ENCODE results near the gene HMX2. TPM values are rescaled to one million over a fixed set of nuclear protein-coding genes. Genes with fewer than 3 reads are reported as not detected.

Gene HMX2
- total RNA-seq, 1 donor from 2014 or later, result not detected

DNA sequence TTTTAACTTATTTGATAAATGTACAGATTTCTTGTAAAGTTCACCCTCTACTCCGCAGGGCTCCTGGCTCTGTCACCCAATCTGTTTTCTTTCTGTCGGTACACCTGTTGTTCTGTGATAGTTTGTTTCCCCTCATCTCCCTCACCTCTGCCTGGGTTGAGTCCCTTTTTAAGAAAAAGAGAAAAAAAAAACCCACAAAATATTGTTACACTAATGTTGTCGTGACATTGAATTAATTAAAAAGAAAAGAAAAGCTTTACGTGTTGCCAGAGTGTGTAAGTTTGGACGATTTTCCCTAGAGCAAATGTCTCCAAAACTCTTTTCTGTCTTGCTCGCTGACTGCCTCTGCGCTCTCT is 8.8 kb upstream of the HMX2 start:
- no peak for DNase-seq

DNA sequence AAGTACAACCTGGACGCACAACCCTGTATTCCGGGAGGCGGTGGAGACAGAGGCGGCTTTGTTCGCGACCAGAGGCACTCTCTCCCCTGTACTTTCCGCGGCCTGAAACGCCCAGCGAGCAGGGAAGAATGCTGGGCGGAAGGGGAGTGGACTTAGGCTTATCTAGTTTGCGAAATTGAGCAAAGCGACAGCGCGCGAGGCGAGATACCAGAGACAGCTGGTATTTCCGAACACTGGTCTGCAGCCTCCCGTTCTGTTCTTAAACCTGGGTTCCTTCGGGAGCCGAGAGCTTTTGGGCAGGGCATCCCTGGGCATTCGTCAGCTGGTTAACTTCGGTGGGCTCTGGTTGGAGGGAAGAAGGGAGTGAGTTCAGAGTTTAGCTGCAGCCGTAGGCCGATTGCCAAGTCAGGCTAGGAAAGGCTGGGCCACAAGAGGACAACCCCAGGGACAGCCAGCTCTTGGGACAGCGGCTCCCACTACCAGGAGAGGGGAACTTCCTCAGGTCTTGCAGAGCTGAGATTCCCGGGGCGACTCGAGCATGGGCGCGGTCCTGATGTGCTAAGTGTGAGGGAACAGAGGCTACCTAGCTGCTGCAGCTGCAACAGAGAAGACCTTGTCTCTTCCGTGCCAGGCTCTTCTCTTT is 8.3 kb upstream of the HMX2 start:
- no peak for DNase-seq

DNA sequence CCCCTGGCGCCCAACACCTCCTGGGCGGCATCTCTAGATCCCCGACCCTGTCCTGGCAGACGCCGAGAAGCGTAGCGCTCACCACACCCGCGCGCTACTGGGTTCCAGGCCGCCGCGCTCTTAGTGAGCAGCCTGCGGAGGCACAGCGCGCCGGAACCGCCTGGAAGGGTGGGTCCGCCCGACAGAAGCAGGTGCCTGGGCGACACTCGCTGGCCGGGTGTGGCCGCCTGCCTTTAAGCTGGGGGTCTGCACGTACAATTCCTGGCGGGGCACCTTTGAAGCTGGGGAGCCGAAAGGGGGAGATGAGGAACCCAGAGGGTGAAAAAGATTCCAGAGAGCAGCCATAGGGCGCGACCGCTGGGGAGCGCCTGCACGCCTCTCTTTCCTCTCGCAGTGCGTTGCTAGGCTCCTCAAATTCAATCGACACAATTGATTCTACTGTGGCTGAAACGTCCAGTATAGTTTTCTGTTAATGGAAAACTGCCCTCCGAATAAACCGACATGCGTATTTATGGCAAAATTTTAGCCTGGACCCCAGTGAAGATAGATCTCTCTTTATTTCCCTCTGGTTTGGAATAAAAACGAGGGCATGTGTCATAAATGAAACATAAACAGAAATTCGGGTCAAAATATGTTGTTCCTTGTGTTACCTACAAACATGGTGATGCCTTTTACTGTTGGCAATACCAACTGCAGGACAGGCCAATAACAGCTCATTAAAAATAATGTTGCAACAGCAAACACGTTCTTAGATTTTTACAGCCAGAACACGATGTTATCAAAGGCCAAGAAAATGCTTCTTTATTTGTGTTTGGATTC is 7.6 kb upstream of the HMX2 start:
- DNase-seq, result no peak

DNA sequence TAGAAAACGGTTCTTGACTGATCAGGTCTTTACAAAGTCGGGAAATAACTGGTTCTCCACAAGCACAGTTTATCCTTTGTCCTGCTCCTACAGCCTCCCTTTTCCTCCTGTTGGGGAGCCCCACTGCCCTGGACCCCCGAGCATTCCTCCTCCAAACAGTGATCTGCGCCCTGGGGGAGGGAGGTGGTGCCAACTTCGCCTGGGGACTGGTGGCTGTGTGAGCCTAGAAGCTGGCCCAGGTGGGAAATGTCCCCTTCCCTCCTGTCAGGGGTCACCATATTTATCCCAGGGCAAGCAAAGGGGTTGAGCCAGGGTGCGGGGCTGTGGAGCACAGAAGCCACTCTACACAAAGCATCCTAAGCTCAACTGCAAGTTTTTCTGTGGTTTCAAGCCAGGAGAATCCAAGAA is 6.9 kb upstream of the HMX2 start:
- DNase-seq, result no peak

DNA sequence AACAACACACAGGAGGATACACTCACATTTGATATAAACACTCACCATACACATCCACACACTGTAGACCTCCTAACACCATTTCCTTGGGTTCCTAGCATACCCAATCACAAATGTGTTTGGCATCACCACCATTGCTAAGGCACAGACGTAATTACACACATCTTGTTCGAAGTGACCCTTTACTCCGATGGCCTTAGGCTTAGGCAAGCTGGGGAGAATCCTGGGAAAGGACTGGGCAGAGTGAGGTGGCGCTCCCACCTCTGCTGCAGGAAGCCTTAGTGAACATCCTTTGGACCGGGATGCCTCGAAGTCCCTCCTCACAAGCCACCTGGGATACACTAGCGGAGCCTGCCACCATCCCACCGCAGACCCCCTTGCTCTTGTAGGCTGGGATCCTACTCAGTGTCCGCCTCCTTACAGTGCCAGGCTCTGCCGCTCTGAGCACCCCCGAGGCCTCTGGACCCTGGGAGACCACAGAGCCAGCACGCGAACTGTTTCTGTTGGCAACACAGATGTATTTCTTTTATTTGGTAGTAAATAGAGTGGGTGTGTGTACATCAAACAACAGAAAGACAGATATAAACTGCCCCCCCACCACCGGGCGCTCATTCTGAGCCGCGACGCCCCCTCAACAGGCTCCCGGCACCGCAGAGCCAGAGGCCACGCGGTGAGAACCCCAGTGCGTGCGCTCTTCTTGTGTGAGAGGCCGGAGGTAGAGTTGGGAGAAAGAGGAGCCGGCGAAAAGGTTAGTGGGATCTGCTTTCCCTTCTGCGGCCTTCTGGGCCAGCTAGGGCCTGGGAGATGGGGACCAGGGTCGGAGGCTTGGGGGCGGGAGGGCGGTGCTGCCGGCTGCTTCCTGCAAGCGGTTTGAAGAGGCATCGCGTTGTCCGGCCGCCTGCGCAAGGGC is 5.9 kb upstream of the HMX2 start:
- DNase-seq, result no peak

DNA sequence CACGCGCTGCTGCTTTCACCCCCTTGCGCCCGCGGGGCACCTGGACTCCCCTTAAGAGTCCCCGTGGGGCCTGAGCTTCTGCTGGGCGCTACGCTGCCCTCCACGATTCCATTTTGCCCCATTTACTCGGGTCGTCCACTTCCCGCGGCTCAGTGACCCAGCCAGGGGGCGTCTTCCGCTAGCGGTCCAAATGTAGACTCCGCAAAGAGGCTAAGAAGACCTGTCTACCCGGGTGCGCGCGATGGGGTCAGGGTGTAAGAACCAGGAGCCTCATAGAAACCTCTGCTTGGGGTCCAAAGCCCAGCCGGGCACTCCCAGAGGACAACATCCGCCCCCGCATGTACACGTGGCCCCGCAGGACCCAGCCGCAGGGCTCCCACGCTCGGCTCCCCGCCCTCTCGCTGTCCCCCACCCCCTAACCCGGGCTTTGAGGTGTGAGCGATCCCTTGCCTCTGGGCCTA is 5.2 kb upstream of the HMX2 start:
- DNase-seq, result no peak

DNA sequence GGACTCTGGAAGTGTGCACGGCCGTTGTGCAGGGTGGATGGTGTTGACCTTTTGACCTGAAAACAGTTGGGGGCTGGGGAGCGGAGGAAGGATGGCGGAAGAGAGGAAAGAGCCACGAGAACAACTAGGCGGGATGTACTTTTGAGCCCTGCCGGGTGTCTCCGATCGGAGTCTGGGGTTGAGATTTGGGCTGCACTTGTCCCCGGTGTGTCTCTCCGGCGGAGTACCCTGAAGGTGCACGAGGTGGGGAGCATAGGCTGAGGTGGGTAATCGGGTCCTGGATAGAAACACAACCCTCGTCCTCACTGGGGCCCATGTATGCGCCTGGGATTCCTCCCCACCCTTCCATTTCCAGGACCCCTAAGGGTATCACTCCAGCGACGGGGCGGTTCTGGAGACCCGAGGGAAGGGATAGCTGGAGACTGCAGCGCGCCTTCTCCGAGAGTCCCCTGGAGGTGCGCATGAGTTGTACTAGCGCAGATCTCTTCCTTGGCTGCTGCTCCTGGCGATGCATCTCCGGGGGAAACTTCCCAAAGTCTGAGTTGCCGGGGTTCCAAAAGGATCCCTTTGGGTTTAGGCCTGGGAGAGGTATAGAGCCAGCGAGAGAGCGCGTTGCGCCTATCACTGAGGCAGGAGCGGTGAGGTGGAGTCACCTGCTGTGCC is 4.6 kb upstream of the HMX2 start:
- DNase-seq, result no peak

DNA sequence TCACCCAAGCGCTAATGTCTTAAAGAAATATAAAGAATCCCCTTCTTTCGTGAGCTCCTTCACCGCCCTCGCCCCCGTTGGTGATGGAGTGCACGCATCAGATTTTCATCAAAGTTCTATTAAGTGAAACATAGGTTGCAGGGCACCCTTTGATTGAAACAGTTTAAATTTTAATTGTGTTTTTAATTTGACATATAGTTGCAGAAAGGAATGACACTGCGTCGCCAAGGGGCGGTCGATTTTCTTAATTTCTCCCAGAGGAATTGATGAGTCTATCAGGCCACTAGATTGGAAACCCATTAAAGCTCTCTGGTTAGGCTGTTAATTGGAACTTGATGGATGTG is 4.1 kb upstream of the HMX2 start:
- no peak for DNase-seq

DNA sequence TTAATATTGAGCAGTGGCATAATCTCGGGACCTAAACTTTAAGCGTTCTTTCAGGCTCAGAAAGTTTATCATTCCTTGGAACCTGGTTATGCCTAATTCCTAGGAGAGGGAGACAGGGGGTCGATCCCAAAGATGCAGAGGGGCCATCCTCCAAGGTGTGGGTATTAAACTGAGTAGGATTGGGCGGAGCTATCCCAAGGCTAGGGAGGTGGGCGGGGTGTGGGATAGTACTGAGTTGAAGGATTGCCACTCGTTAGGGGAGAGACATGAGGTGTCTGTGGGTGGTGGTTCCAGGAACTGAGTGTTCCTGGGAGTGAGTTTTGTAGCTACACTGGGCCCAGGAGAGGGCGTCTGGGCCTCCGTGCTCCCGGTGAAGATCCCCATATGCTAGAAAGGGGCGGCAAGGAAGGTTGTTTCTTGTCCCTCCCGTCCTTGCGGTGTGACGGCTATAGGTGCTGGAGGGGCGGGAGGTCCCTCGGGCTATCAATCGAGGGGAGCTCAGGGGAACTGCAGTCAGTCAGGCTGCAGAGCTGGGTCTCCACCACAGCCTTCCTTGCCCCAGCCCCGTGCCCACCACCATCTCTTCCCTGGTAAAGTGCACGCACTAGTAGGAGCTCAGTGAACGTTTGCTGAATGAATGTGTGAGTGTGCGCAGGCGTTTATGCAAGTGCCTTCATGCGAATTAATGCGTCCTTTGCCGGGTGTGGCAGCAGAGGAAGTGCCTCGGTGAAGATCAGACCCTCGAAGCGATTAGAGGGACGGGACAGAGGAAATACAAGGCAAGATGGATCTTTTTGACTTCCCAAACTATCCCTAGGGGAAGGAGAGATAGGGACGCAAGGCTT is 3.0 kb upstream of the HMX2 start:
- no peak for DNase-seq

DNA sequence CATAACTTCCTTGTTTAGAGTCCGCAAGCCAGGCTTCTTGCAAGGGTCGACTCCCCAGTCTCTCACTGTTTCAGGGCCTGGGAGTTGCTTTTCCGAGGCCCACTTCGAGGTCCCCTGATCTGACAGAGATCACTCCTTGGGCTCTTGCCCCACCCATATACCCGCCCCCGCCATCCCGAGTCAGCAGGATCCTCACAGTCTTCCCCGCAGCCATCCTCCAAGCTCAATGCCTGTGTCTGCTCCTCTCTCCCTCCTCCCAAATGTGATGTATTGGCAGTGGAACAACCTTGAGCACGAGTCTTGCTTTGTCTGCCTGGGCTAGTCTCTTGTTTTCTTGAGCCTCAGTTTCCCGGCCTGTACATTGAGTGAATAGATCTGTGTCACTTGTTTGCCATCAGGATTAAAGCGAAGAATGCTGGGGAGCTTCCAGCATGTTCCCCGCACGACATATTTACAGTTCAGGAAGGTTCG is 2.4 kb upstream of the HMX2 start:
- no peak for DNase-seq

DNA sequence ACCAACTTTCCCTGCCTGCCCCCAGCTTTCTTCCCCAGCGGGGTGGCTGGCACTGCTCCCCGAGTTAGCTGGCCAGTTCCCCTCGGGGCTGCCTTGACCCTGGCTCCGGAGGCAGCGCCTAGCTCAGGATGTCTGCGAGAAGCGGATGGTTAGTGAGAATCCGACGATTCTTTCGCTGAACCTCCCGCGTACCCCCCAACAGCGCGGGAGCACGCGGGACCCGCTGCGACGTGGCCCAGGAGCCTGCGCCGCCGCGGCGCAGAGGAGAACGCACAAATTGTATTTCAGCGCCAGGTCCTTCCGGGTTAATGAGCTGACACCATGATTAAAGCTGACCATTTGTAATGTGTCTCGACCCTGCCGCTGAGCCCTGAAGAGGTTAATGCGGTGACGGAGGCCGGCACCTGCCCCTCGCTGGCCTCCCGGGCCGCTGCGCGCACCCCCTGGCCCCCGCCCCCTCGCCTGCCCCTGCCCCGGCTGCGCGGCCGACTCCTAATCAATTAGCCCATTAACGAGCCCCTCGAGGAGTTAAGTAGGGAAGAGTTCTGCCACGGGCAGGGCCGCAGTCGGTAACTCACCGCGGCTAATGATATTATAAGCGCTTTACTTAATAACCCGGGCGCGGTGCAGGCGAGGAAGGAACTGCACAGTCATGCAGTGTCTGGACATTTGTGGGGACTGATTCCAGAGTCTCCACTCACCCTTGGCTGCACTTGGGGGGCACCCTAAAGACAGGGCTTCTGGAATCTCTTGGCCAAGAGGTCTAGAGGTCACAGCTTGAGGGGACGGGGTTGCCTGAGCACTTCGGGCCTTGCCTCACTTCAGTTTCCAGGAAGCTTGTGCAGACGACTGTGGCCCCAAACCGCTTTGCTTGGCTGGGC is 1.7 kb upstream of the HMX2 start:
- DNase-seq, result no peak

DNA sequence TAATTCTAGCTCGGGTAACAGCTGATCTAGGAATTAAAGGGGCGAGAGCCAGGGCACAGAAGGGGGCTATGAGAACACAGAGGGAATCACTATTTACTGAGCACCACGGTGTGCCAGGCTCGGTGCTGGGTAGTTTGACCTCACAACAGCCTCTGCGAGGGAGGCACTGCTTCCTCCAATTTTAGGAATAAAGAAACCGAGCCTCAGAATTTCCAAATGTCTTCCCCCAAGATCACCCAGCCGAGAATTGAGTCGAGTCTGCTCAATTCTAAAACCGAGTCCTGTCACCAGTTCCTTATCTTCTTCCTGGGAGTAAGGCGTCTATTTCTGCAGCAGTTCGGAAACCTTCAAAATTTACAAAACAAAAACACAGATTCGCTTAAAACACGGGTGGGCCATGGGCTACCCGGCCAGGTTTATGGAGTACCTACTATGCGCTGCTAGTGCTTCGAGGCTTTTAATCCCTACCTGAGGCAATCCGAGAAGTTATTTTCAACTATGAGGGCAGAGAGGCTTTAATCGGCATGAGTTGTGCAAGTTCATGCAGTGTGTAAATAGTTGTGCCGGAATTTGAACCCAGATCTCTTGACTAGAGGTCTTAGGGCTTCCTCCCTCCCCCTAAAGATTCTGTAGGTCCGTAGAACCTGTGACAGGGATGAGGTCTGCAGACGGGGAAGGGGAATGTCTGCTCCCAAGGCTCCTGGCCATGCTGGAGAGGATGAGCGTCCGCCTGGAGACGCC is 872 bp upstream of the HMX2 start:
- no peak for DNase-seq

DNA sequence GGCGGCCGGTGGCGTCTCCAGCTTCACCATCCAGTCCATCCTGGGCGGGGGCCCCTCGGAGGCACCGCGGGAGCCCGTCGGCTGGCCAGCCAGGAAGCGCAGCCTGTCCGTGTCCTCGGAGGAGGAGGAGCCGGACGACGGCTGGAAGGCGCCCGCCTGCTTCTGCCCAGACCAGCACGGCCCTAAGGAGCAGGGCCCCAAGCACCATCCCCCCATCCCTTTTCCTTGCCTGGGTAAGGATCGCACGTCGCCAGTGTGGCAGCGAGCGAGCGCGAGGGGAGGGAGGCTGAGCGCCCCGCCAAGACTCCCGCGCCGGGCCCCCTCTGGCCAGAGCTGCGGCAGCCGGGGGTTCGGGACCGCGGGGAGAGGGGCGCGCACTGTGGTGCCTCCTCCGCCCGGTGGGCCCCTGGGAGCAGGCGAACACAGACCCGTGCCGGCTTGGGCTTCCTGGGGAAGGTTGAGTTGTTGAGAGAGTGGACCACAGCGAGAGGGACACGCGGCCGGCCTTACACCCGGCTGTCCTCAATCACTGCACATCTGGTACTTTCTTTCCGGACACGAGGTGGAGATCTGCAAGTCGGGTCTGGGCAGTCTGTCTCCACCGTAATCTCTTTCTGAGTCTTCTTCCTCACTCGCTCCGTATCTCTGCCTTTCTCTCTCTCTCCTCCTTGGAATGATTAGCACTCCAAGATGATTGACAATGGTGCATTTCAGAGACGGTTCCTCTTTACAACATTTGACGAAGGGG is 652 bp downstream of the HMX2 start:
- no peak for DNase-seq

DNA sequence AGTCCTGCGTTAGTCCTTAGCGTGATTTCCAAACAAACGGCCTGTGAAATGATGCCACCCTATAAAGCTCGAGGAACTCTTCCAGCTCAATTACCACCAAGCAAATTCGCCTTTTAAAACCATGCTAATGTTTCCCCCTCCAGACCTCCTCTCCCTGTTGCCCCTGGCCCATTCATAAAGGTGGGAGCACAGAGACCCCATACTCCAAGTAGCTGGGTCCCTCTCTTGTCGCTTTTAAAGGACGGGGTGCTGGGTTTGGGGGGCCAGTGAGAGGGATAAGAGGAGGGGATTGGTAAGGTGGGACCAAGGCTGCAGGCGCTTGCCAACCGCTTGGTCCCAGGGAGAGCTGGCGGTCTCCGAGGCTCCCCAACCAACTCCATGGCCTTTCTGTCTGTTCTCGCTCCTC is 1.2 kb downstream of the HMX2 start:
- no peak for DNase-seq

DNA sequence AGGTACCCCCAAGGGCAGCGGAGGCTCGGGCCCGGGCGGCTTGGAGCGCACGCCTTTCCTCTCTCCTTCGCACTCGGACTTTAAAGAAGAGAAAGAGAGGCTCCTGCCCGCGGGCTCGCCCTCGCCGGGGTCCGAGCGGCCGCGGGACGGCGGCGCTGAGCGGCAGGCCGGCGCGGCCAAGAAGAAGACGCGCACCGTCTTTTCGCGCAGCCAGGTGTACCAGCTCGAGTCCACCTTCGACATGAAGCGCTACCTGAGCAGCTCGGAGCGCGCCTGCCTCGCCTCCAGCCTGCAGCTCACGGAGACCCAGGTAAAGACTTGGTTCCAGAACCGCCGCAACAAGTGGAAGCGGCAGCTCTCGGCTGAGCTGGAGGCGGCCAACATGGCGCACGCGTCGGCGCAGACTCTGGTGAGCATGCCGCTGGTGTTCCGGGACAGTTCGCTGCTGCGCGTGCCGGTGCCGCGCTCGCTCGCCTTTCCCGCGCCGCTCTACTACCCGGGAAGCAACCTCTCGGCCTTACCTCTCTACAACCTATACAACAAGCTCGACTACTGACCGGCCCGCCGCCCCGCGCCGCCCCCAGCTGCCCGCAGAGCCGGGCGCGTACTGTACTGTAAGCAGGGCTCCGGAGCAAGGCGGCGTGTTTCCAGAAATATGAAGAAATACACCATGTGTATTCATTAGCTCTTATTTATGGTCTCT is 1.8 kb downstream of the HMX2 start:
- DNase-seq, result no peak

DNA sequence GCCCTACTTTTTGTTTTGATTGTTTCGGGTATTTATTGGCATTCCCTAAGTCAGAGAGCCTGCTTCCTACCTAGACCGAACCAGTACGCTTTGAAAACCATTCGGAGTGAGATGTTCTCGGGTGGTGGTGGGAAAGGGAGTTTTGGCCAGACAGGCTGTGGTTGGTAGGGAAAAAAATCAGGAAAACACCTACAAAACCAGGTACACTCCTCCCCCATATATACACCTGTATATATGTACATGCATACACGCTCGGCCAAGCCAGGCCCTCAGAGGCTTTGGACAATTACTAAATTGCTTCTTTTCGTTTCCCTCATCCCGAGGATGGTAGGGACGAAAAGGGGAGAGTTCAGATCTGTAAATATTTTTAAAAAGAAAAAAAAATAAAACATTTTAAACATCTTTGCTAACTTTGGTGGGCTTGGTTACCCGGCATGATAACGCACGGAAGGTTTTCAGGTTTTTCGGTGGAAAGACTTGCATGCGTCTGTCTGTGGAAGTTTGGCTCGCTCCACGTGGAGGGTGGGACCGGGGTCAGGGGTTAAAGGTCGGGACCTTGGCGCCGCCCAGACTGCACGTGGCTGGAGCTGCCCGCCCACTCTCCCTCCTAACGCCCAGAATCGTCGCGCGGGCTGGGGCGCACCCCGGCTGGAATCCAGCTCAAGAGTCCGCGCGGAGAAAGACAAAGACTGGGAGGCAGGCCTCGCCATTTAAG is 2.5 kb downstream of the HMX2 start:
- no peak for DNase-seq

DNA sequence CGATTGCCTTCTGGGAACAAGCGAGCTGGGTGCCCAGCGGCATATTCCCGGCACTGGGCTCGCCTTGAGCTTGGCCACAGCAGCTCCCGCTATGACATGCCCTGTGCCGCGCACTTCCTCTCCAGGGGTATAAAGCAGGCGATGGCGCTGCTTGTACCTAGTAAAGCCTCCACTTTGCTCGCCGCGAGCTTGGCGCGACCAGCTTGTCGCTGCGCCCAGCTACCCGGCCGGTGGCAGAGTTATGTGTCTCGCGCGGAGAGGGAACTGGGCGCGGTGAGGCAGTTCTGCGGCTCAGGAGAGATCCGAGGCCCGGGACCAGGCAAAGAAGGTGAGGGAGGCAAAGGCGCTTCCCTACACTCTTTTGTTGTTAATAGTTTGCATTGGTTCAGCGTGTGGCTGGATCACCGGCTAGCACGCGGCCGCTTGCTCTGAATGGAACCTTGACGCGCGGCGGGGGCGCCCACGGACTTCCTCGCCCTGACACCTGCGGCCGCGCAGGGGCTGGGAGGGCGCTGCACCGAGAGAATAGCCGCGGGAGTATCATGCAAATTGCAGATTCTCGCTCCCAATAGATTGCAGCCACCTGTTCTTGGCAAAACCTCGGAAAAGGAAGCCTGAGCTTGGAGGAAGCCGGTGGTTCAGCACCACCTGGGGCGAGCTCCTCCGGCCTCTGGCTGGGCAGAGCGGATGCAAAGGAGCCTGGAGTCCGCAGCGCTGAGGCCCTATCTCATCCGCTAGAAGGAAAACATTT is 3.2 kb downstream of the HMX2 start:
- no peak for DNase-seq

All from skin of body (tissue), 2 donors.